Fibroblast of pulmonary artery (primary cell): ENCODE data around the gene LYPLAL1.

Experiments used
- DNase-seq: peaks from one replicate; pipeline ENCODE4 v3.0.0-alpha.2; 2010; ENCODE audit warnings: low read depth
- H3K4me3 ChIP-seq: replicated peaks from 2 replicates; pipeline ENCODE4 v1.5.1; 2011; ENCODE audit warnings: low read depth, mild to moderate bottlenecking, control low read depth, low read length, moderate library complexity
- TF ChIP-seq, protein P1 (sequence below): IDR thresholded peaks from 2 replicates; pipeline ENCODE4 v1.5.1; 2011; ENCODE audit warnings: mild to moderate bottlenecking, control low read depth, low read length, inconsistent platforms; ENCODE audit errors: missing control alignments

LYPLAL1 gene

DNA sequence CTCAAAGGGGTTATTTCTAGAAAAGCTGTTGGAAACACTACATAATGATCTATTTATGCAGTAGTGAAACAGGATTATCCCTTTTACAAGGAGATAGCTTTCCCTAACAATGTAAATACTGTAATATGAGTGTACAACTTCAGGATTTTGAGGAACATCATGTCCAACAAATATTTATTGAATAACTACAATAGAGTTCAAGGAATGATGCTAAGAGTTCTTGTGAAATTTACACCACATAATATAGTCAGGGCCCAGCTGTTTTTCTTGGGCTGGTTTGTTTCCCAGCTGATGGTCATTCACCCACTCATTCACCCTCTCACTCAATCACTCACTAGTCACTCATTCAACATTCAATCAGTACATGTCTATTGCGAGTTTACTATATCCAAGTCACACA is 12.3 kb upstream of the LYPLAL1 start:
- no peak overlapping the region for H3K4me3 ChIP-seq

DNA sequence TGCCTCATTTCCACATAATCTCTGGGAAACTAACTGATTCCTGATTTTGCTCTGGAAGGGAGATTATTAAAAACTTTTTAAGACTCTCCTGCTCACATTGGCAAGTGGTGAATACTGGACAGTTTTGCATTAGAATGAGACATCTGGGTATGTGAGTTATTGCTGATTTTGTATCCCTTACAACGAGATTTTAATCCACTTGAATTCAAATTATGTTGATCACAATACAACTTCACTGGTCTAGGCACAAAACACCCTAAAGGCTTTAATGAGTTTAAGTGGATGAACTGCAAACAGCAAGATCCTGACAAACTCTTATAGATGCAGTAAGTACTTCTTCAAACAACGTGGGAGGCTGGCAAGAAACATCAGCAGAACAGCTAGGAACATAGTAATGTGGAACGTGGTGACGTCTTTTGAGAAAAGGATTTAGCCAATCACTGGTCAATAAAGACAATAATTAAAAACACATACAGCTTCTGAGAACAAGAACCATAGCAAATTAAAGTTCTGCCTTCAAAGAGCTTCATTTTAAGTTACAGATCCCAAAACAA is 10.2 kb upstream of the LYPLAL1 start:
- no peak overlapping the region for H3K4me3 ChIP-seq
- DNase-seq: no peak
- TF ChIP-seq, protein P1, sequence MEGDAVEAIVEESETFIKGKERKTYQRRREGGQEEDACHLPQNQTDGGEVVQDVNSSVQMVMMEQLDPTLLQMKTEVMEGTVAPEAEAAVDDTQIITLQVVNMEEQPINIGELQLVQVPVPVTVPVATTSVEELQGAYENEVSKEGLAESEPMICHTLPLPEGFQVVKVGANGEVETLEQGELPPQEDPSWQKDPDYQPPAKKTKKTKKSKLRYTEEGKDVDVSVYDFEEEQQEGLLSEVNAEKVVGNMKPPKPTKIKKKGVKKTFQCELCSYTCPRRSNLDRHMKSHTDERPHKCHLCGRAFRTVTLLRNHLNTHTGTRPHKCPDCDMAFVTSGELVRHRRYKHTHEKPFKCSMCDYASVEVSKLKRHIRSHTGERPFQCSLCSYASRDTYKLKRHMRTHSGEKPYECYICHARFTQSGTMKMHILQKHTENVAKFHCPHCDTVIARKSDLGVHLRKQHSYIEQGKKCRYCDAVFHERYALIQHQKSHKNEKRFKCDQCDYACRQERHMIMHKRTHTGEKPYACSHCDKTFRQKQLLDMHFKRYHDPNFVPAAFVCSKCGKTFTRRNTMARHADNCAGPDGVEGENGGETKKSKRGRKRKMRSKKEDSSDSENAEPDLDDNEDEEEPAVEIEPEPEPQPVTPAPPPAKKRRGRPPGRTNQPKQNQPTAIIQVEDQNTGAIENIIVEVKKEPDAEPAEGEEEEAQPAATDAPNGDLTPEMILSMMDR: no peak

More for the DNA sequence above, 12.3 kb upstream of the LYPLAL1 start:
- DNase-seq: no peak
- TF ChIP-seq, protein P1: no peak

DNA sequence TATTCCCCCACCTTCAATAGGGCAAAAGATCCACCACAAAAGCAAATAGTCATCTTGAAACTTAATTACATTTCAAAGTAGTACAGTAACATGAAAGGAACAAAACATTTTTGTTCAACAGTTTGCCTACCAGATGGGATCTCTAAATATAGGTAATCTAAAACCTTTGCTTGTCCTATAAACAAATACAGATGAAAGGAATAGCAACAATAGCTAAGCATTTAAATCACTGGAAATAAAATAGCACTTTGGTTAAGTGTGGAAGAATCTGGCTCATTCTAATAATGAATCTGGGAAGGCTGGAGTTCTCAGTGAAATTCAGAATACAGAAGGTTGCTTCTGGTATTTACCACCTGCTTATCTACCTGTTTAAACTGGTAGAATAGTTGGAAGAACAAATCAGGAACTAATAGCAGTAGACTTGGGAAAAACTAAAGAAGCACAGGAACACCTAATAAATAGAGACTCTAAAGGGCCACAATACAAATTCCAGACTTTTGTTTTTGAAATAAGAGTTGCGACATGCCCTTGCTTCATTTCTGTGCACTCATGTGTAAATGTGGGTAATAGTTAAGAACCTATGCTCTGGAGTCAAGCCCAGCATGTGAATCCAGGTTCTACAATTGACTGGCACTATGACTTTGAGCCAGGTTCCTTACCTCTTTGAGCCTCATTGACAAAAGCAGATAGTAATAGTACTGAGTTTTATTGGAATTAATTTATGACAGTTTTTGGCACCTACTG is 2.3 kb upstream of the LYPLAL1 start:
- no peak overlapping the region for H3K4me3 ChIP-seq
- DNase-seq: peak; percentile 74
- TF ChIP-seq, protein P1: no peak

DNA sequence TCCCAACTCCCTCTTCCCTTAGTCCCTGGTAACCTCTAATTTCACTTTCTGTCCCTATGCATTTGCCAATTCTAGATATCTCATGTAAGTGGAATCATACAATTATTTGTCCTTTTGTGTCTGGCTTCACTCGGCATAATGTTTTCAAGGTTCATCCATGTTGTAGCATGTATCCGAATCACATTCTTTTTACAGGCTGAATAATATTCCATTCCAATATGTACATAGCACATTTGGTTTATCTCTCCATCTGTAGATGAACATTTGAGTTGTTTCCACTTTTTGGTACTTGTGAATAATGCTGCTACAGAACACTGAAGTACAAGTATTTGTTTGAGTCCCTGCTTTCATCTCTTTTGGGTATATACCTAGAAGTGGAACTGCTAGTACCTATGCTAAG is 857 bp upstream of the LYPLAL1 start:
- no peak overlapping the region for H3K4me3 ChIP-seq
- TF ChIP-seq, protein P1: no peak
- no peak for DNase-seq

DNA sequence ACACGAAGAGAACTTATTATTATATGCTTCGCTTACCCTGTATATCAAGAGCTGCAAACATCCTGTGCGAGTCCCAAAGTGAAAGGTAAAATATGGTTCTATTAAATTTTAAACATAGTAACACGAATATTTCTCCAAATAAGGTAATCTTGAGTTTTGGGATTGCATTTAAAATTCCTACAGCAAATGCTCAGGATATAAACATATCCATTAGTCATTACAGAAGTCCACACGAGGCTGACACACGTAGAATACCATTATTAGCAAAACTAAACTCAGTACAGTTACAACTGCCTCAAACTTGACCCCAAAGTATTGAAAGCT is 282 bp upstream of the LYPLAL1 start:
- TF ChIP-seq, protein P1: no peak

DNA sequence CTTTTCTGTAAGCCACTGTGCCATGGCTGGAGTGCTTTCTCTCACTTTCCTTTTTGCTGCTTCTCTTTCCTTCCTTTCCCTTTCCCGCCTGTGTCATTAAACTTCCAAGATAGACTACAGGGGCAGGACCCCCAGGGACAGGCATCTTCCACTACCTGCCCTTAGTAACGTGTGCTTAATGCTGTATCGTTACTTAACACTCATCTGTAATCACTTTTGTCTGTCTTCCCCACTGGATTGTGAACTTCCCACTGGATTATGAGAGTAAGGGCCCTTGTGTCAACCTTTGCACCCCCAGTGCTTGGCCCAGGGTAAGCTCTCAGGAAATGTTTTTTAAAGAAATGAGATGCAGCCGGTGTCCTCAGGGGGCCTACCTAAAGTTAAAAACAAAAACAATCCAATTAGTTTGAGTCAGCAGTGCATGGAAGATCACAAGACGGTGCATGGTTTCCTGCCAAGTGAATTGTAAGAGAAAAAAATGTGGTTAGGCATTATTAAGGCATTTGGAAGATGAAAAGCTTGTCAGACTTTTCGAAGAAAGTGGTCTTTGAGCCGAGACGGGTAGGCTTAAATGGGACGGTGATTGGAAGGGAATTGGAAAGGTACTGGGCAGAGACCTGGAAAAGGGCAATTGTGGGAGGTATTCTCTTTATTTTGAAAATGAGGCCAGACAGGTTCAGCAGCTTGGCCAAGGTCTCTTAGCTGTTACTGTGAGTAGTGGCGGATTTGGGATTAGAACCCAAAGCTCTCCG is 958 bp downstream of the LYPLAL1 start:
- H3K4me3 ChIP-seq: peak overlapping the region; percentile 81
- TF ChIP-seq, protein P1: no peak
- peak; percentile 94 for DNase-seq

More for the DNA sequence above, 282 bp upstream of the LYPLAL1 start:
- H3K4me3 ChIP-seq: peak overlapping the region; percentile 81
- no peak for DNase-seq

DNA sequence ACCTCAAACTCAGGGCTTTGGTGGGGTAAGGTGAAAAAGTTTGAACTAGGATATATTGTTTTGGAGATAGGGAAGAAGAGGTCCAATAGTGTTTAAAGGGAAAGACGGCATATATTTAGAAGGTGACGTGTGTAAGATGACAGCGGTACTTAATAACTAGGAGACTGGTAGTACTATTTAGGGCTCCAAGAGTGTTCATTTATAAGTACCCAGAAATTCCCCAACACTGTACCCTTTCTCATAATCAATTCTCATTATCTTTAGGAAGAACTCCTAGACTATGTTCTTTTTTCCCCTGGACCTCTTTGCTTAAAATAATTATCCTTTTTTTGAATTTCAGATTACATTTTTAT is 1.5 kb downstream of the LYPLAL1 start:
- peak overlapping the region; percentile 81 for H3K4me3 ChIP-seq
- TF ChIP-seq, protein P1: no peak
- no peak for DNase-seq
